Vagina (tissue), 2 donors: ENCODE measurements around the gene ASB4.

ENCODE experiments used
- CTCF ChIP-seq, 3 experiments: fragments of 450-650 bp in 2 of 3; fragments of 200-600 bp in 1 of 3; sonication (generic) in 1 of 3; IDR thresholded peaks; one replicate each; pipeline ENCODE4 v1.5.1; 2017 to 2019; ENCODE audit warnings: antibody characterized with exemption in 3 of 3, mild to moderate bottlenecking in 2 of 3, moderate library complexity in 2 of 3
- POLR2AphosphoS5 ChIP-seq, 2 donors: sonication (generic); formaldehyde crosslinking; IDR thresholded peaks; one replicate each; pipeline ENCODE4 v1.9.0; 2017; ENCODE audit warnings: antibody characterized with exemption in 2 of 2, mild to moderate bottlenecking in 2 of 2, low read depth in 1 of 2; ENCODE audit not compliant: insufficient read depth in 1 of 2

GRCh38 chr7:95469187-95469586 is 16.6 kb upstream of the ASB4 start:
- TF ChIP-seq CTCF (IDR thresholded peaks at IDR 0.05) (no peak), POLR2AphosphoS5 (IDR thresholded peaks at IDR 0.05; ENCODE audit: insufficient read depth in 1 of 2, low read depth in 1 of 2) (no peak)
